Measurements from ENCODE around the gene PRR33.
"Not testable (repeated sequence)": the region's sequence is repeated elsewhere in the genome, so short reads cannot be mapped to it uniquely, and the experiment has no call there.

PRR33 gene

GRCh38 chr11:1888811-1889210 is 2.9 kb downstream of the PRR33 start:
- no peak for DNase-seq

GRCh38 chr11:1888347-1888753 is 3.3 kb downstream of the PRR33 start:
- DNase-seq = no peak

GRCh38 chr11:1887451-1888346 is 4.0 kb downstream of the PRR33 start:
- DNase-seq = no peak

- not testable (repeated sequence) for DNase-seq
Observed at GRCh38 chr11:1886551-1886950, 5.1 kb downstream of the PRR33 start.

- no peak for DNase-seq
Observed at GRCh38 chr11:1884303-1884700, 7.4 kb downstream of the PRR33 start.

- no peak for DNase-seq
Observed at GRCh38 chr11:1883346-1884302, 8.1 kb downstream of the PRR33 start.

- DNase-seq = peak; percentile 16 to 41
Observed at GRCh38 chr11:1882265-1883238, 9.1 kb downstream of the PRR33 start.

GRCh38 chr11:1881442-1882264 is 10.0 kb downstream of the PRR33 start:
- DNase-seq = no peak

GRCh38 chr11:1880746-1881441 is 10.8 kb downstream of the PRR33 start:
- no peak for DNase-seq

- DNase-seq = no peak
Observed at GRCh38 chr11:1879941-1880720, 11.6 kb downstream of the PRR33 start.

- no peak for DNase-seq
Observed at GRCh38 chr11:1879342-1879940, 12.3 kb downstream of the PRR33 start.

- DNase-seq = no peak
Observed at GRCh38 chr11:1878137-1879031, 13.3 kb downstream of the PRR33 start.

GRCh38 chr11:1877211-1878136 is 14.2 kb downstream of the PRR33 start:
- DNase-seq = no peak

GRCh38 chr11:1876361-1877063 is 15.2 kb downstream of the PRR33 start:
- DNase-seq = no peak

GRCh38 chr11:1875851-1876301 is 15.8 kb downstream of the PRR33 start:
- not testable (repeated sequence) for DNase-seq

GRCh38 chr11:1875093-1875850 is 16.4 kb downstream of the PRR33 start:
- DNase-seq = no peak
